Measurements from ENCODE around the gene SDR42E1. TPM values are rescaled to one million over a fixed set of nuclear protein-coding genes. Genes with fewer than 3 reads are reported as not detected.
A peak's percentile ranks its signal among the peaks of the same experiment; 100 is the strongest.

Gene SDR42E1
- total and polyA plus RNA-seq, 4 donors = 1.9 to 6.5 (median 3.3) TPM

- peaks cover 0 to 5% (median 0%) of the 10 kb centered on the region in 4 donors for H3K36me3 ChIP-seq (ENCODE audit: control insufficient read depth in 4 of 4, insufficient read depth in 3 of 4, low read depth in 1 of 4, low read length in 3 of 4)
- peak overlapping the region; percentile 87 to 93 for H3K27ac ChIP-seq (ENCODE audit: low read depth in 1 of 2, low read length in 2 of 2)
- no peak for DNase-seq (ENCODE audit: low spot score)
- H3K9ac ChIP-seq (ENCODE audit: low read depth in 1 of 2, low read length in 2 of 2) = peak overlapping the region; percentile 17 to 81
- H3K27me3 ChIP-seq (ENCODE audit: control insufficient read depth in 4 of 4, insufficient read depth in 4 of 4, low read length in 3 of 4) = no peaks in the 10 kb centered on the region
- peak overlapping the region; percentile 38 to 64 (median 53) for H3K4me3 ChIP-seq (ENCODE audit: low read depth in 1 of 3, low read length in 3 of 3)
- peaks cover 16 to 85% (median 53%) of the 10 kb centered on the region in 4 donors for H3K4me1 ChIP-seq (ENCODE audit: control insufficient read depth in 4 of 4, insufficient read depth in 4 of 4, low read length in 3 of 4)
- TF ChIP-seq RAD21 (IDR thresholded peaks at IDR 0.05) (peak in 1 of 2 donors; percentile 24), NR2F2 (IDR thresholded peaks at IDR 0.05) (no peak), HNF4G (IDR thresholded peaks at IDR 0.05) (peak; percentile 35), JUND (IDR thresholded peaks at IDR 0.05) (peak; percentile 37 to 74), FOXA2 (IDR thresholded peaks at IDR 0.05) (peak; percentile 75), SP1 (IDR thresholded peaks at IDR 0.05) (peak; percentile 63), EGR1 (IDR thresholded peaks at IDR 0.05; ENCODE audit: low read depth in 2 of 2) (peak in 1 of 2 donors; percentile 29), FOXA1 (IDR thresholded peaks at IDR 0.05) (peak; percentile 10), YY1 (IDR thresholded peaks at IDR 0.05) (peak; percentile 67), HNF4A (conservative IDR thresholded peaks at IDR 0.05) (peak; percentile 85 to 93), MAX (IDR thresholded peaks at IDR 0.05) (peak; percentile 69), ZBTB33 (IDR thresholded peaks at IDR 0.05) (peak; percentile 64), TAF1 (conservative IDR thresholded peaks at IDR 0.05) (no peak), GABPA (IDR thresholded peaks at IDR 0.05 in 1 of 2, conservative IDR thresholded peaks at IDR 0.05 in 1 of 2) (peak in 1 of 2 donors; percentile 13), RXRA (IDR thresholded peaks at IDR 0.05) (peak; percentile 53 to 86)
- TF ChIP-seq, protein P1, sequence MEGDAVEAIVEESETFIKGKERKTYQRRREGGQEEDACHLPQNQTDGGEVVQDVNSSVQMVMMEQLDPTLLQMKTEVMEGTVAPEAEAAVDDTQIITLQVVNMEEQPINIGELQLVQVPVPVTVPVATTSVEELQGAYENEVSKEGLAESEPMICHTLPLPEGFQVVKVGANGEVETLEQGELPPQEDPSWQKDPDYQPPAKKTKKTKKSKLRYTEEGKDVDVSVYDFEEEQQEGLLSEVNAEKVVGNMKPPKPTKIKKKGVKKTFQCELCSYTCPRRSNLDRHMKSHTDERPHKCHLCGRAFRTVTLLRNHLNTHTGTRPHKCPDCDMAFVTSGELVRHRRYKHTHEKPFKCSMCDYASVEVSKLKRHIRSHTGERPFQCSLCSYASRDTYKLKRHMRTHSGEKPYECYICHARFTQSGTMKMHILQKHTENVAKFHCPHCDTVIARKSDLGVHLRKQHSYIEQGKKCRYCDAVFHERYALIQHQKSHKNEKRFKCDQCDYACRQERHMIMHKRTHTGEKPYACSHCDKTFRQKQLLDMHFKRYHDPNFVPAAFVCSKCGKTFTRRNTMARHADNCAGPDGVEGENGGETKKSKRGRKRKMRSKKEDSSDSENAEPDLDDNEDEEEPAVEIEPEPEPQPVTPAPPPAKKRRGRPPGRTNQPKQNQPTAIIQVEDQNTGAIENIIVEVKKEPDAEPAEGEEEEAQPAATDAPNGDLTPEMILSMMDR (IDR thresholded peaks at IDR 0.05; ENCODE audit: low read depth, low read length, missing input control) = no peak
- TF ChIP-seq, protein P2, sequence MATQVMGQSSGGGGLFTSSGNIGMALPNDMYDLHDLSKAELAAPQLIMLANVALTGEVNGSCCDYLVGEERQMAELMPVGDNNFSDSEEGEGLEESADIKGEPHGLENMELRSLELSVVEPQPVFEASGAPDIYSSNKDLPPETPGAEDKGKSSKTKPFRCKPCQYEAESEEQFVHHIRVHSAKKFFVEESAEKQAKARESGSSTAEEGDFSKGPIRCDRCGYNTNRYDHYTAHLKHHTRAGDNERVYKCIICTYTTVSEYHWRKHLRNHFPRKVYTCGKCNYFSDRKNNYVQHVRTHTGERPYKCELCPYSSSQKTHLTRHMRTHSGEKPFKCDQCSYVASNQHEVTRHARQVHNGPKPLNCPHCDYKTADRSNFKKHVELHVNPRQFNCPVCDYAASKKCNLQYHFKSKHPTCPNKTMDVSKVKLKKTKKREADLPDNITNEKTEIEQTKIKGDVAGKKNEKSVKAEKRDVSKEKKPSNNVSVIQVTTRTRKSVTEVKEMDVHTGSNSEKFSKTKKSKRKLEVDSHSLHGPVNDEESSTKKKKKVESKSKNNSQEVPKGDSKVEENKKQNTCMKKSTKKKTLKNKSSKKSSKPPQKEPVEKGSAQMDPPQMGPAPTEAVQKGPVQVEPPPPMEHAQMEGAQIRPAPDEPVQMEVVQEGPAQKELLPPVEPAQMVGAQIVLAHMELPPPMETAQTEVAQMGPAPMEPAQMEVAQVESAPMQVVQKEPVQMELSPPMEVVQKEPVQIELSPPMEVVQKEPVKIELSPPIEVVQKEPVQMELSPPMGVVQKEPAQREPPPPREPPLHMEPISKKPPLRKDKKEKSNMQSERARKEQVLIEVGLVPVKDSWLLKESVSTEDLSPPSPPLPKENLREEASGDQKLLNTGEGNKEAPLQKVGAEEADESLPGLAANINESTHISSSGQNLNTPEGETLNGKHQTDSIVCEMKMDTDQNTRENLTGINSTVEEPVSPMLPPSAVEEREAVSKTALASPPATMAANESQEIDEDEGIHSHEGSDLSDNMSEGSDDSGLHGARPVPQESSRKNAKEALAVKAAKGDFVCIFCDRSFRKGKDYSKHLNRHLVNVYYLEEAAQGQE (IDR thresholded peaks at IDR 0.05) = no peak
- TF ChIP-seq, protein P3, sequence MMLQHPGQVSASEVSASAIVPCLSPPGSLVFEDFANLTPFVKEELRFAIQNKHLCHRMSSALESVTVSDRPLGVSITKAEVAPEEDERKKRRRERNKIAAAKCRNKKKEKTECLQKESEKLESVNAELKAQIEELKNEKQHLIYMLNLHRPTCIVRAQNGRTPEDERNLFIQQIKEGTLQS (IDR thresholded peaks at IDR 0.05) = no peak
- no peaks in the 10 kb centered on the region for H3K9me3 ChIP-seq (ENCODE audit: control insufficient read depth in 4 of 4, low read length in 3 of 4)
- WGBS = 31% methylated on average over 8 of the region's 8 CpGs
Observed at GRCh38 chr16:82055728-82056549, 44.7 kb upstream of the SDR42E1 start.
